ENCODE data around the gene PI4KA. TPM values are rescaled to one million over a fixed set of nuclear protein-coding genes. Genes with fewer than 3 reads are reported as not detected.

PI4KA gene
- total RNA-seq, 2 experiments from 2014 or later = 85.8 to 100 TPM

DNA sequence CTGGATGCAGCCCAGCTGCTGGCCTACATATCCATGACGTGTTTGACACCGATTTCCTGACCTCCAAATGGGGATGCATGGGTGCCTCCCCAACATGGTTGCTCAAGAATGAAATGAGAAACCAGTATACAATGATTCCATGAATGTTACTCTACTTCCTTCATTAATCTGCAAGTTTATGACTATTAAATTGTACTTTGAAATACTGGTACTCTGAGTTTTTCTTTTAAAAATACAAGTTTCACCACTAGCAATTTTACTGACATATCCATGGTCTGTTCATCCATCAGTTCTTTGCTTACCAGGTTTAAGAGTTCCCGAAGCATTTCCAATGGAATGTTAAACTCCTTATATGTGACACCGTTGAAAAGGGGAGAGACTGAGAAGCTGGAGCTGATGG is 45.6 kb downstream of the PI4KA start:
- CTCF ChIA-PET = no interaction called here
- no peak overlapping the region for H3K4me3 Mint-ChIP-seq

DNA sequence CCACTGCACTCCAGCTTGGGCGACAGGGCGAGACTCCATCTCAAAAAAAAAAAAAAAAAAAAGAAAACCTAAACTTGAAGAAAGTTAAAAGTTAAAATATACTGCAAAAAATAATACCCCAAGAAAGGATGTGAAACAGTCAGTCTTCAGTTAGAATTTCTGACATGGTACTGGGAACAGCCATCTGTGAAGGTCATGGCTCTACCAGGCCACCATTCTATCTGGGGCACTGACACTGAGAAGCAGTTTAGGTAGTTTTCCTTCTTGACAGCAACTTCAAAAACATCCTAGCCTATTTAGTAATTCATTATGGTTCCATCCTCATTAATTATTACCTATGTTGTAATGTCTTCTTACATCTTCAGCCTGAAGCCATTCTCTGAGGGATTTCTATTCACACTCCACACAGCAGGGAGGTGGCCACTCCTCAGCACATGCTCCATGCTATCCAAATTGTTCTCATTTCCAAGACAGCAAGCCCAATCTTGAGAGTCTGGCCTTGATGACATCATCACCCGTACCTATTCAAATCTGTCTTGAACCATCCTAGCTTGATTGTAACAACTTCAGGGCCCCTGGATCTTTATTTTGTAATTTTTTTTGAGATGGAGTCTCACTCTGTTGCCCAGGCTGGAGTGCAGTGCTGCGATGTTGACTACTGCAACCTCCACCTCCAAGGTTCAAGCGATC is 46.5 kb downstream of the PI4KA start:
- H3K9me3 Mint-ChIP-seq = no peaks in the 10 kb centered on the region
- no peak for DNase-seq
- CTCF ChIA-PET = interaction anchor here (0.5 to 0.7 kb wide), 2 partner anchors 9 to 17 kb away, joined by 3 to 5 read pairs; no protein-coding TSS in a partner anchor
- no peaks in the 10 kb centered on the region for H3K27me3 Mint-ChIP-seq
- peaks cover 1% of the 10 kb centered on the region for H3K4me1 Mint-ChIP-seq
- no peak overlapping the region for H3K27ac Mint-ChIP-seq
- H3K4me3 Mint-ChIP-seq = no peak overlapping the region
- peaks cover 62% of the 10 kb centered on the region for H3K36me3 Mint-ChIP-seq (ENCODE audit: low read depth)
- POLR2A ChIA-PET = no interaction called here

More for the DNA sequence above, 45.6 kb downstream of the PI4KA start:
- DNase-seq = no peak
- H3K36me3 Mint-ChIP-seq (ENCODE audit: low read depth) = peaks cover 58% of the 10 kb centered on the region
- H3K27me3 Mint-ChIP-seq = no peaks in the 10 kb centered on the region
- peaks cover 1% of the 10 kb centered on the region for H3K4me1 Mint-ChIP-seq
- no peaks in the 10 kb centered on the region for H3K9me3 Mint-ChIP-seq
- POLR2A ChIA-PET = no interaction called here
- no peak overlapping the region for H3K27ac Mint-ChIP-seq

DNA sequence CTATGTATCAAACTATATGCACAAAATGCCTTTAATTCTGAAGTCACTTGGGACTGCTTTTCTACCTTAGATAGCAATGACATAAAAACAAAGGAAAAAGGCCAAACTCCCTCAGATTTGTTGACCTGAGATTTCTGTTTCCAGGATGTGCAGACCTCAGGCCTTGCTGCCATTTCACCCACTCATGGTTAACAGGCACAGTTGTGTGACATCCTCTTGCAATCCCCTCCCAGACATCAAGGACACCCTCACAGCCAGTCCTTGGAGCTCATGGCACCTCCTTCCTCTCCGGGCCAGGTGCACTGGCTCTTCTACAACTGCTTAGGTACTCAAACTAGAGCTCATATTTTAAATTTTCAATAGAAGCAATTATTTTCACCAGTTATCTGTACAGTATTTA is 47.4 kb downstream of the PI4KA start:
- DNase-seq = no peak
- Mint-ChIP-seq H3K36me3 (ENCODE audit: low read depth) (peaks cover 57% of the 10 kb centered on the region), H3K4me3 (no peak overlapping the region)

DNA sequence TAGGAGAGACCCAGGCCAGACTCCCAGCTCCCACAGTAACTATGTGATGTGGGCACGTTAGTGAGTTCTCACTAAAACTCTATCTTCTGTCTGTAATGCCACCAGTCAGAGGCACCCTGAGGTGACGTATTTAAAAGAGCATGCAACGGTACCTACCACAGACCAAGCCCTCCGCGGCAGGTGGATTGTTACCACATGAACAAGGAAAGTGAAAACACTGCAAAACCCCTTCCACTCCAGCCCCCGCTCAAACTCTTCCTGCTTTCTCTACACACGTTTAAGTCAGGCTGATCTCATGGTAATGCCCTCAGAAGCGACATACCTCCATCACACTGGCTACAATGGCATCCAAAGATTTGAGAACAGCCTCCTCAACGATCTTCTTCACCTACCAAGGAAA is 48.0 kb downstream of the PI4KA start:
- no peak overlapping the region for H3K27ac Mint-ChIP-seq
- no peaks in the 10 kb centered on the region for H3K9me3 Mint-ChIP-seq
- peaks cover 1% of the 10 kb centered on the region for H3K4me1 Mint-ChIP-seq
- no peaks in the 10 kb centered on the region for H3K27me3 Mint-ChIP-seq
- ChIA-PET CTCF (no interaction called here), POLR2A (no interaction called here)
- no peak for DNase-seq
- no peak overlapping the region for H3K4me3 Mint-ChIP-seq
- H3K36me3 Mint-ChIP-seq (ENCODE audit: low read depth) = peaks cover 60% of the 10 kb centered on the region

More for the DNA sequence above, 47.4 kb downstream of the PI4KA start:
- Mint-ChIP-seq H3K4me1 (peaks cover 1% of the 10 kb centered on the region), H3K27ac (no peak overlapping the region), H3K27me3 (no peaks in the 10 kb centered on the region), H3K9me3 (no peaks in the 10 kb centered on the region)
- POLR2A ChIA-PET = no interaction called here
- CTCF ChIA-PET = interaction anchor here (0.5 to 0.7 kb wide), 4 partner anchors 8 to 148 kb away, joined by 3 to 5 read pairs (median 3); no protein-coding TSS in a partner anchor

DNA sequence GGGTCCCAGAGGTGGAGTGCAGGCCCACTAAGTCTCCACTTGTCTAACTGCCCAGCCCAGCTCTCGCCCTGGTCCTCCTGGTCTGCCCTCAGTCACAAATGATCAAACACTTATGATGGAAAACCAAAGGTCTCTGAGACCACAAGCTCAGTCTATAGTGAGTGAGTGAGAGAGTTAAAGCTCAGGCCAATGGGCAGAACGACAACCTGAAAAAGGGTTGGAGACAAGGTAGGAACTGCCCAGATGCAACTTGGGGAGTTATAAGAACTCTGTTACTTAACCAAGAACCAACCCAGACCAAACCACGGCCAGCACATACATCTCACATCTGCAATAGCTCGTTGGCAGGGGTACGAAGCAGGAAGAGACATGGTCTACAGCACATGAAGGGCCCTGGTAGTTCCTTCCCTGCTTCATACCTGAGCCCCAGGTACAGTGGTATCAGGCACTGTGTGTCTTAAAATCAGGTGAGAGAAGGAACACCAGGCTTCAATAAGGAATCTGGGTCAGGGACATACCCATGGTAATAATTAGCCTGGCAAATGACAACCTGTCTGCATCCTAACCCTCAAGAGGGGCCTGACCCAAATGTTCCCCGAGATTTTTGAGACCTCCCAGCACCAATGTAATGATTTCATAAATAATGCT is 48.9 kb downstream of the PI4KA start:
- Mint-ChIP-seq H3K9me3 (no peaks in the 10 kb centered on the region), H3K27me3 (no peaks in the 10 kb centered on the region), H3K4me1 (peaks cover 1% of the 10 kb centered on the region), H3K36me3 (ENCODE audit: low read depth) (peaks cover 63% of the 10 kb centered on the region), H3K4me3 (no peak overlapping the region), H3K27ac (no peak overlapping the region)
- ChIA-PET POLR2A (no interaction called here), CTCF (interaction anchor here (1.6 kb wide), 1 partner anchor 25 kb away, joined by 5 read pairs; no protein-coding TSS in a partner anchor)
- no peak for DNase-seq

DNA sequence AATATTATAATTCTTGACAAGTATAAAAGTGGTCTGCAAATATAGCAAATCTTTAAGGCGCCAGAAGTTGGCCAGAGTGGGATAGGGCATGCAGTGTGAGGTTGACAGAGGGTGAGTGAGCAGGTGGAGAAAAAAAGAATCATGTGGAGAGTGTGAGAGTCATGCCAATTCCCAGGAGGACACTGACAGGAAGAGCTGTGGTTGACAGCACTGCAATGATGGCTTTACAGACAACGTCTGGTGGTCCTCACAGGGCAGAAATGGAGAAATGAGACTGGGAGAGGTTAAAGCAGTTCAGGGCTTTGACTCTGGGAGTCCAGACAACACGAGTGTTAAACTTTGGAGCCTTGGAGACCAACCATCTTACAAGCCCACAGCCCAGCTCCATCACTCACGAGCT is 49.8 kb downstream of the PI4KA start:
- no peak for DNase-seq
- Mint-ChIP-seq H3K4me3 (no peak overlapping the region), H3K27me3 (no peaks in the 10 kb centered on the region), H3K9me3 (no peaks in the 10 kb centered on the region), H3K27ac (no peak overlapping the region), H3K4me1 (peaks cover 1% of the 10 kb centered on the region), H3K36me3 (ENCODE audit: low read depth) (peaks cover 67% of the 10 kb centered on the region)
- ChIA-PET CTCF (interaction anchor here (1.6 kb wide), 1 partner anchor 25 kb away, joined by 5 read pairs; no protein-coding TSS in a partner anchor), POLR2A (no interaction called here)

DNA sequence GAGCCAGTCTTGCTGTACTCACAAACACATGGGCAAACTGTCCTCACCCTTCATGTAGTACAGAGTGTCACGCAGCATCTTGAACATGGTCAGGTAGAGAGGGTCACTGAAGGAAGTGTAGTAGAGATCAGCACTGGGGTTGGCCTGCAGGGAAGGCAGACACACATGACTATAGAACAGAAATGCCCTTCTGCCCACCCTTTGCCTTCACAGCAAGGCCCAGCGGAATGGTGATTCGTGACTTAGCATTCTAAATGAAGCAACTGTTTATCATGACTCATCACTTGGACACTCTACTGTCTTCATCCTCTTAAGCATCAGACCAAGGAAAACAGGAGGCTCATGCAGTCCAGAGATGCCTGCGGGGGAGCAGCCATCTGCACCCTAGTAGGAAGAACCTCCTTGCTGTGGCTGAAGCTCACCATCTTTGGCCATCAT is 51.3 kb downstream of the PI4KA start:
- no peak for DNase-seq
- Mint-ChIP-seq H3K36me3 (ENCODE audit: low read depth) (peaks cover 65% of the 10 kb centered on the region), H3K9me3 (no peaks in the 10 kb centered on the region), H3K4me3 (no peak overlapping the region), H3K27ac (no peak overlapping the region), H3K4me1 (peaks cover 1% of the 10 kb centered on the region), H3K27me3 (no peaks in the 10 kb centered on the region)
- ChIA-PET CTCF (no interaction called here), POLR2A (no interaction called here)

DNA sequence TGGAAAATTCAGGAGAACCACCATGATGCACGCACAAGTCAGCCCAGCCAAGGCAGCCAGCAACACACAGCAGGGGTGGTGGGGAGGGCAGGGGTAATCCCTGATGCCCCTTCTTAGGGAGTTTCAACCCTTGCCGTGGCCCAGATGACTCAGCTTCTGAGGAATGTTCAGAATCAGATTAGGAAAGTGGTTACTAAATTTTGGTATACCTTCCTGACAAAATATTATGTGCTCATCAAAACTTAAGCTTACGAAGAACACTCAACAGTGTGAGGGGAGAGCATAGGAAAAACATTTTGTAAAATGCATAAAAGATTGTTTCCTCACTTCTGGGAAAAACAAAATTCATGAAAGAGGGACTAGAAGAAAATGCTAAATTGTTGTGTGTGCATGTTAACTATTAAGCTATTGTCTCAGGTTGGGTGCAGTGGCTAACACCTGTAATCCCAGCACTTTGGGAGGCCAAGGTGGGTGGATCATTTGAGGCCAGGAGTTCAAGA is 52.6 kb downstream of the PI4KA start:
- Mint-ChIP-seq H3K36me3 (ENCODE audit: low read depth) (peaks cover 60% of the 10 kb centered on the region), H3K4me1 (no peaks in the 10 kb centered on the region), H3K27ac (no peak overlapping the region), H3K4me3 (no peak overlapping the region), H3K27me3 (no peaks in the 10 kb centered on the region), H3K9me3 (no peaks in the 10 kb centered on the region)
- no peak for DNase-seq
- CTCF ChIA-PET = interaction anchor here (0.5 kb wide), 2 partner anchors 214 to 296 kb away, joined by 3 to 4 read pairs; no protein-coding TSS in a partner anchor
- POLR2A ChIA-PET = no interaction called here

DNA sequence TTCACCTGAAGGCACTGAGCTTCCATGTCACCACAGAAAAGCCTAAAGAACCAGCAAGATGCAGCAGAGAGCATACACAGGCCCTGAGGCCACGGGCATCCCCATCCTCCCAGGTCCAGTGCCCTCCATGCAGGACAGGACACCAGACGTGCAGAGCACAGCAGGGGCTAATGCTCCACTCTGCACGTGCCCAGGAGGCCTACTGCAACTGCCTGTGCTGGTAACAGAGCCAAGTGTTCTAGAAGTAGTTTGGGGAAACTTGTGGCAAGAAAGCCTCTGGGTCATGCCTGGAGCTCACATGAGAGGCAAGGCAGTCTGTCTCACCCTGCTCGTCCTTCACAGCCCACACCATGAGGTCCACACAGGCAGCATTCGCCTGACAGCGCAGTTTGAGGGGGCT is 54.0 kb downstream of the PI4KA start:
- no peak for DNase-seq
- Mint-ChIP-seq H3K4me3 (no peak overlapping the region), H3K9me3 (no peaks in the 10 kb centered on the region), H3K27ac (no peak overlapping the region), H3K4me1 (no peaks in the 10 kb centered on the region), H3K36me3 (ENCODE audit: low read depth) (peaks cover 59% of the 10 kb centered on the region), H3K27me3 (no peaks in the 10 kb centered on the region)
- ChIA-PET POLR2A (no interaction called here), CTCF (interaction anchor here (0.7 to 1.5 kb wide), 3 partner anchors 10 to 118 kb away, joined by 3 to 4 read pairs (median 3); no protein-coding TSS in a partner anchor)

DNA sequence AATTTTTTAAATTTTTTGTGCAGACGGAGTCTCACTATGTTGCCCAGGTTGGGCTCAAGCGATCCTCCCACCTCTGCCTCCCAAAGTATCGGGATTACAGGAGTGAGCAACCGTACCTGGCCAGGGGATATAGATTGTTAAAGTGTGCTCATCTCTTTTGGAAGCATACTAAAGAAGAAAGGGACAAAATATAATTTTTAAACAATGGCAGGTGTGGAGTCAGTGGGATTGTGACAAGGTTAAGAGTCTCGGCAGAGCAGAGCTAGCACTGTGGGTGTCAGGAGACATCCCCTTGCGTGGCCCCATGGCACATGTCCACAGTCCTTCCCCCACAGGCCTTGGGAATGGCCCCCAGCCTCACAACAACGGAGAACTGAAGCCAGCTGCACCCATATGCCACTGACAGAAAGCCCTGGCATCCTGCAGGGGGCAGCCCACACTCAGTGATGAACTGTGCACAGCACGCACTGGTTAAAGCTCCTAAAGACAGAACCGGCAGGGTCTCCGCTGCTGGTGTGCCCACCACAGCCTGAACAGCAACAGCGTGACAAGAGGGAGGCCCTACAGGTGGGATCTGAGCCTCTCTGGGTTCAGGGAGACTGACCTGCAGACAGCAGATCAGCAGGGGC is 54.8 kb downstream of the PI4KA start:
- peak; percentile 39 for DNase-seq
- no peaks in the 10 kb centered on the region for H3K9me3 Mint-ChIP-seq
- no peak overlapping the region for H3K4me3 Mint-ChIP-seq
- peaks cover 58% of the 10 kb centered on the region for H3K36me3 Mint-ChIP-seq (ENCODE audit: low read depth)
- H3K27ac Mint-ChIP-seq = no peak overlapping the region
- no peaks in the 10 kb centered on the region for H3K4me1 Mint-ChIP-seq
- H3K27me3 Mint-ChIP-seq = no peaks in the 10 kb centered on the region
- POLR2A ChIA-PET = interaction anchor here (0.6 kb wide), 1 partner anchor 118 kb away, joined by 3 read pairs; no protein-coding TSS in a partner anchor
- CTCF ChIA-PET = interaction anchor here (0.7 to 1.5 kb wide), 3 partner anchors 11 to 119 kb away, joined by 3 to 4 read pairs (median 3); no protein-coding TSS in a partner anchor

DNA sequence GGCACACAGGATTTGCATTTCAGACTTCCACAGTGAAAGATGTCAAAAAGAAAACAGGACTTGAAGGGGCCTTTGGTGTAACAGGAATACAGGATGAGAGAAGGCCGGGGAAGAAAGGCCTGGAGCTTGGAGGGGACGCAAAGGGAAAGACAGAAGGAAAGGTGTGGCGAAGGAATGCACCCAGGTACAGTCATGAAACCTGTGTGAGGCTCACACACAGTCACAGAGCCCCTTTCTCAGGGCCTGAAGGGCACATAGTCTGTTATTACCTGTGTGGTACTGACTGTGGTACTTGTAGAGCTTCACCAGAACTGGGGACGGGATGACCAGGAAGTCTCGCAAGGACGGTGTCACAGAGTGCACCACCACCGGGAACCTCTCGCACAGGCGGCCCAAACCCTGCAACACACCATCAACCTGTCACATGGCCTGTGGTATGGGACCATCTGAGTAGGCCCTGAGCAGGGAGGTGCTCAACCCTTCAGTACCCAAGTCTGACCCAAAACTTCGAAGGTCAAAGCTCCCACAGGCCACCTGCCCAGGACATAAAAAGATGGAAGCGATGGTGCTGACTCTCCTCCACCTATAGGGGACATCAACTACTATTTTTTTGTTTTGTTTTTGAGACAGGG is 55.6 kb downstream of the PI4KA start:
- CTCF ChIA-PET = interaction anchor here (1.0 to 1.5 kb wide), 2 partner anchors 9 to 11 kb away, joined by 4 to 5 read pairs; no protein-coding TSS in a partner anchor
- POLR2A ChIA-PET = no interaction called here
- no peaks in the 10 kb centered on the region for H3K9me3 Mint-ChIP-seq
- no peak overlapping the region for H3K4me3 Mint-ChIP-seq
- H3K27me3 Mint-ChIP-seq = no peaks in the 10 kb centered on the region
- H3K4me1 Mint-ChIP-seq = no peaks in the 10 kb centered on the region
- peaks cover 63% of the 10 kb centered on the region for H3K36me3 Mint-ChIP-seq (ENCODE audit: low read depth)
- no peak overlapping the region for H3K27ac Mint-ChIP-seq
- DNase-seq = no peak

DNA sequence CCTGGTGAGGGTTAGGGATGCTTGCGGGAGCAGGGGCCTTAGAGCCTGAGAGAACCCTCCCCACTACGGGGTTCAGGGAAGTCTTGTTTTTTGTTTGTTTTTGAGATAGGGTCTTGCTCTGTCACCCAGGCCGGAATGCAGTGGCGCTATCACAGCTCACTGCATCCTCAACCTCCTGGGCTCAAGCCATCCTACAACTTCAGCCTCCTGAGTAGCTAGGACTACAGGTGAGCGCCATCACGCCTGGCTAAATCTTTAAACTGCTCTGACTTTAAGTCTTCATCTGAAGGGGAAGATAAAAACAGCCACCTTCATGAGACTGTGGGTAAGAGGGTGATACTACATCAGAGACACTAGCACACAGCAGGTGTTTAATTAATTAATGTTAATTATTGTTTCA is 56.2 kb downstream of the PI4KA start:
- H3K4me3 Mint-ChIP-seq = no peak overlapping the region
- H3K27me3 Mint-ChIP-seq = no peaks in the 10 kb centered on the region
- POLR2A ChIA-PET = no interaction called here
- H3K36me3 Mint-ChIP-seq (ENCODE audit: low read depth) = peaks cover 63% of the 10 kb centered on the region
- CTCF ChIA-PET = interaction anchor here (1.0 kb wide), 1 partner anchor 9 kb away, joined by 5 read pairs; no protein-coding TSS in a partner anchor
- no peak for DNase-seq
- no peak overlapping the region for H3K27ac Mint-ChIP-seq
- no peaks in the 10 kb centered on the region for H3K9me3 Mint-ChIP-seq
- no peaks in the 10 kb centered on the region for H3K4me1 Mint-ChIP-seq

DNA sequence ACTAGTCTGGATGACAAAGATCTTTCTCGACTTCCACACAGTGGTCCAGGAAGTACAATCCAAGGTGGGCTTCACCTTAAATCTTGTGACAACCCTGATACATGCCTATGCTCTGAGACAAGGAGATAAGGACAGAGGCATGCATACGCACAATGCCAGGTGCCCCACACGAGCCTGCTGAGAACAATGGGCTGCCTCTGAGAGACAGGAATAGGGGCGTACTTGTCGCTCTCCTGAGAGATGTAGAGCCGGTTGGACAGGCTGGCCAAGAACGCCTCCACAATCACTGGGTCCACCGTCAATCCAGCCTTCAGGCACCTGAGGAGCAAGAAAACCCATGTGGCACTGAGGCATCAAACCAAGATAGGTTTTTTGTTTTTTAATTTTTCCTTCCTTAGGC is 59.2 kb downstream of the PI4KA start:
- POLR2A ChIA-PET = no interaction called here

More for the DNA sequence above, 59.2 kb downstream of the PI4KA start:
- peaks cover 66% of the 10 kb centered on the region for H3K36me3 Mint-ChIP-seq (ENCODE audit: low read depth)
- H3K9me3 Mint-ChIP-seq = no peaks in the 10 kb centered on the region
- no peak overlapping the region for H3K27ac Mint-ChIP-seq
- H3K27me3 Mint-ChIP-seq = no peaks in the 10 kb centered on the region
- H3K4me3 Mint-ChIP-seq = no peak overlapping the region
- no peak for DNase-seq
- H3K4me1 Mint-ChIP-seq = no peaks in the 10 kb centered on the region
- CTCF ChIA-PET = no interaction called here
